ENCODE results near the gene NTN4. TPM values are rescaled to one million over a fixed set of nuclear protein-coding genes. Genes with fewer than 3 reads are reported as not detected.
A peak's percentile ranks its signal among the peaks of the same experiment; 100 is the strongest.
"Not testable (repeated sequence)": the region's sequence is repeated elsewhere in the genome, so short reads cannot be mapped to it uniquely, and the experiment has no call there.

NTN4 gene
- total RNA-seq, 1 donor from 2014 or later: not detected

- DNase-seq: no peak
- no peaks in the 10 kb centered on the region for H3K9me3 Mint-ChIP-seq
- no peaks in the 10 kb centered on the region for H3K36me3 Mint-ChIP-seq (ENCODE audit: low read depth)
- intact Hi-C loops (cut with micrococcal nuclease): no loop called here
- no peak overlapping the region for H3K4me3 Mint-ChIP-seq
- H3K27me3 Mint-ChIP-seq: no peaks in the 10 kb centered on the region
- H3K4me1 Mint-ChIP-seq: no peaks in the 10 kb centered on the region
- no peak overlapping the region for H3K27ac Mint-ChIP-seq
Measured at GRCh38 chr12:95634622-95635621, 155.6 kb downstream of the NTN4 start.

GRCh38 chr12:95633732-95634465 lies 156.7 kb downstream of the NTN4 start:
- intact Hi-C loops (cut with micrococcal nuclease): no loop called here
- no peaks in the 10 kb centered on the region for H3K4me1 Mint-ChIP-seq
- no peaks in the 10 kb centered on the region for H3K36me3 Mint-ChIP-seq (ENCODE audit: low read depth)
- H3K27me3 Mint-ChIP-seq: no peaks in the 10 kb centered on the region
- H3K4me3 Mint-ChIP-seq: no peak overlapping the region
- no peak overlapping the region for H3K27ac Mint-ChIP-seq
- no peak for DNase-seq
- H3K9me3 Mint-ChIP-seq: no peaks in the 10 kb centered on the region

- no peaks in the 10 kb centered on the region for H3K27me3 Mint-ChIP-seq
- H3K4me1 Mint-ChIP-seq: no peaks in the 10 kb centered on the region
- DNase-seq: no peak
- intact Hi-C loops (cut with micrococcal nuclease): no loop called here
- no peaks in the 10 kb centered on the region for H3K36me3 Mint-ChIP-seq (ENCODE audit: low read depth)
- H3K27ac Mint-ChIP-seq: no peak overlapping the region
- no peaks in the 10 kb centered on the region for H3K9me3 Mint-ChIP-seq
- H3K4me3 Mint-ChIP-seq: no peak overlapping the region
Measured at GRCh38 chr12:95633049-95633731, 157.4 kb downstream of the NTN4 start.

- intact Hi-C loops (cut with micrococcal nuclease): no loop called here
Measured at GRCh38 chr12:95630496-95630895, 160.1 kb downstream of the NTN4 start.

GRCh38 chr12:95629392-95629791 lies 161.2 kb downstream of the NTN4 start:
- H3K36me3 Mint-ChIP-seq (ENCODE audit: low read depth): no peaks in the 10 kb centered on the region
- H3K9me3 Mint-ChIP-seq: no peaks in the 10 kb centered on the region
- DNase-seq: no peak
- intact Hi-C loops (cut with micrococcal nuclease): no loop called here
- H3K4me1 Mint-ChIP-seq: no peaks in the 10 kb centered on the region
- no peak overlapping the region for H3K4me3 Mint-ChIP-seq
- H3K27ac Mint-ChIP-seq: no peak overlapping the region
- H3K27me3 Mint-ChIP-seq: no peaks in the 10 kb centered on the region

More at GRCh38 chr12:95630496-95630895, 160.1 kb downstream of the NTN4 start:
- H3K27ac Mint-ChIP-seq: no peak overlapping the region
- H3K4me3 Mint-ChIP-seq: no peak overlapping the region
- H3K36me3 Mint-ChIP-seq (ENCODE audit: low read depth): no peaks in the 10 kb centered on the region
- no peak for DNase-seq
- no peaks in the 10 kb centered on the region for H3K27me3 Mint-ChIP-seq
- no peaks in the 10 kb centered on the region for H3K4me1 Mint-ChIP-seq
- H3K9me3 Mint-ChIP-seq: no peaks in the 10 kb centered on the region

GRCh38 chr12:95626854-95627253 lies 163.7 kb downstream of the NTN4 start:
- Mint-ChIP-seq H3K4me3 (no peak overlapping the region), H3K27me3 (no peaks in the 10 kb centered on the region), H3K9me3 (no peaks in the 10 kb centered on the region), H3K27ac (no peak overlapping the region), H3K36me3 (ENCODE audit: low read depth) (no peaks in the 10 kb centered on the region), H3K4me1 (no peaks in the 10 kb centered on the region)
- no peak for DNase-seq
- intact Hi-C loops (cut with micrococcal nuclease): no loop called here

- H3K4me1 Mint-ChIP-seq: no peaks in the 10 kb centered on the region
- no peaks in the 10 kb centered on the region for H3K27me3 Mint-ChIP-seq
- H3K27ac Mint-ChIP-seq: no peak overlapping the region
- intact Hi-C loops (cut with micrococcal nuclease): no loop called here
- H3K36me3 Mint-ChIP-seq (ENCODE audit: low read depth): no peaks in the 10 kb centered on the region
- no peak overlapping the region for H3K4me3 Mint-ChIP-seq
- DNase-seq: no peak
- no peaks in the 10 kb centered on the region for H3K9me3 Mint-ChIP-seq
Measured at GRCh38 chr12:95625012-95625411, 165.6 kb downstream of the NTN4 start.

GRCh38 chr12:95624589-95624988 lies 166.0 kb downstream of the NTN4 start:
- no peaks in the 10 kb centered on the region for H3K36me3 Mint-ChIP-seq (ENCODE audit: low read depth)
- H3K4me1 Mint-ChIP-seq: no peaks in the 10 kb centered on the region
- no peaks in the 10 kb centered on the region for H3K9me3 Mint-ChIP-seq
- no peak for DNase-seq
- no peak overlapping the region for H3K27ac Mint-ChIP-seq
- no peak overlapping the region for H3K4me3 Mint-ChIP-seq
- H3K27me3 Mint-ChIP-seq: no peaks in the 10 kb centered on the region
- intact Hi-C loops (cut with micrococcal nuclease): no loop called here

- Mint-ChIP-seq H3K27ac (no peak overlapping the region), H3K4me3 (no peak overlapping the region), H3K36me3 (ENCODE audit: low read depth) (no peaks in the 10 kb centered on the region), H3K27me3 (no peaks in the 10 kb centered on the region), H3K9me3 (no peaks in the 10 kb centered on the region), H3K4me1 (no peaks in the 10 kb centered on the region)
- DNase-seq: peak; percentile 70
- intact Hi-C loops (cut with micrococcal nuclease): no loop called here
Measured at GRCh38 chr12:95623554-95624170, 166.9 kb downstream of the NTN4 start.

- H3K4me1 Mint-ChIP-seq: no peaks in the 10 kb centered on the region
- no peak overlapping the region for H3K27ac Mint-ChIP-seq
- no peaks in the 10 kb centered on the region for H3K9me3 Mint-ChIP-seq
- intact Hi-C loops (cut with micrococcal nuclease): no loop called here
- no peak for DNase-seq
- no peaks in the 10 kb centered on the region for H3K36me3 Mint-ChIP-seq (ENCODE audit: low read depth)
- H3K27me3 Mint-ChIP-seq: peaks cover 3% of the 10 kb centered on the region
- no peak overlapping the region for H3K4me3 Mint-ChIP-seq
Measured at GRCh38 chr12:95622879-95623278, 167.7 kb downstream of the NTN4 start.

GRCh38 chr12:95621725-95622124 lies 168.8 kb downstream of the NTN4 start:
- no peaks in the 10 kb centered on the region for H3K36me3 Mint-ChIP-seq (ENCODE audit: low read depth)
- intact Hi-C loops (cut with micrococcal nuclease): no loop called here
- no peak overlapping the region for H3K4me3 Mint-ChIP-seq
- no peaks in the 10 kb centered on the region for H3K4me1 Mint-ChIP-seq
- no peaks in the 10 kb centered on the region for H3K9me3 Mint-ChIP-seq
- peaks cover 3% of the 10 kb centered on the region for H3K27me3 Mint-ChIP-seq
- DNase-seq: no peak
- H3K27ac Mint-ChIP-seq: no peak overlapping the region

- Mint-ChIP-seq H3K4me1 (no peaks in the 10 kb centered on the region), H3K4me3 (no peak overlapping the region), H3K27me3 (peaks cover 3% of the 10 kb centered on the region), H3K36me3 (ENCODE audit: low read depth) (no peaks in the 10 kb centered on the region), H3K9me3 (no peaks in the 10 kb centered on the region), H3K27ac (no peak overlapping the region)
- DNase-seq: no peak
- intact Hi-C loops (cut with micrococcal nuclease): no loop called here
Measured at GRCh38 chr12:95620171-95620570, 170.4 kb downstream of the NTN4 start.

- H3K27me3 Mint-ChIP-seq; H3K4me3 Mint-ChIP-seq; H3K9me3 Mint-ChIP-seq; DNase-seq; H3K4me1 Mint-ChIP-seq; intact Hi-C loops (cut with micrococcal nuclease); H3K27ac Mint-ChIP-seq; H3K36me3 Mint-ChIP-seq (ENCODE audit: low read depth): not testable (repeated sequence)
Measured at GRCh38 chr12:95616470-95616869, 174.1 kb downstream of the NTN4 start.
